Urothelium cell line (cell line): ENCODE results near the gene KCNE5.
"Not testable (repeated sequence)": the region's sequence is repeated elsewhere in the genome, so short reads cannot be mapped to it uniquely, and the experiment has no call there.

Source experiments
- DNase-seq: peaks from one replicate; pipeline ENCODE4 v3.0.0; 2011; ENCODE audit warnings: low spot score, mixed read lengths
- FAIRE-seq: peaks from 2 replicates; lab custom pipeline; 2011; peaks lifted over from hg19 to GRCh38; lab: Jason Lieb, UNC

The KCNE5 gene

GRCh38 chrX:109619771-109620170 is 5.2 kb downstream of the KCNE5 start:
- DNase-seq: no peak
- FAIRE-seq: no peak

GRCh38 chrX:109614951-109615350 is 10.0 kb downstream of the KCNE5 start:
- FAIRE-seq (no peak), DNase-seq (no peak)

GRCh38 chrX:109601486-109601885 is 23.5 kb downstream of the KCNE5 start:
- DNase-seq (no peak), FAIRE-seq (no peak)

- DNase-seq (no peak), FAIRE-seq (no peak)
Measured at GRCh38 chrX:109600237-109600651, 24.7 kb downstream of the KCNE5 start.

GRCh38 chrX:109596015-109596414 is 29.0 kb downstream of the KCNE5 start:
- DNase-seq: no peak
- FAIRE-seq: no peak

GRCh38 chrX:109590176-109590575 is 34.8 kb downstream of the KCNE5 start:
- FAIRE-seq: no peak
- DNase-seq: no peak

GRCh38 chrX:109585488-109585887 is 39.5 kb downstream of the KCNE5 start:
- DNase-seq (no peak), FAIRE-seq (no peak)

GRCh38 chrX:109578916-109579315 is 46.1 kb downstream of the KCNE5 start:
- FAIRE-seq (no peak), DNase-seq (no peak)

- DNase-seq (no peak), FAIRE-seq (no peak)
Measured at GRCh38 chrX:109577055-109577454, 47.9 kb downstream of the KCNE5 start.

- not testable (repeated sequence) for DNase-seq, FAIRE-seq
Measured at GRCh38 chrX:109576083-109576482, 48.9 kb downstream of the KCNE5 start.
